ENCODE data around the gene SSBP2.
"Not testable (repeated sequence)": the region's sequence is repeated elsewhere in the genome, so short reads cannot be mapped to it uniquely, and the experiment has no call there.

SSBP2 gene

GRCh38 chr5:81488862-81489261 lies 262.0 kb downstream of the SSBP2 start:
- intact Hi-C loops (cut with DNase I): no loop called here
- DNase-seq: no peak

- no peak for DNase-seq
- intact Hi-C loops (cut with DNase I): no loop called here
Measured at GRCh38 chr5:81486711-81487110, 264.2 kb downstream of the SSBP2 start.

GRCh38 chr5:81482595-81482994 lies 268.3 kb downstream of the SSBP2 start:
- intact Hi-C loops (cut with DNase I): no loop called here

GRCh38 chr5:81473395-81473794 lies 277.5 kb downstream of the SSBP2 start:
- DNase-seq; intact Hi-C loops (cut with DNase I): not testable (repeated sequence)

More at GRCh38 chr5:81482595-81482994, 268.3 kb downstream of the SSBP2 start:
- DNase-seq: no peak

- intact Hi-C loops (cut with DNase I): no loop called here
- DNase-seq: no peak
Measured at GRCh38 chr5:81469676-81470075, 281.2 kb downstream of the SSBP2 start.

- intact Hi-C loops (cut with DNase I): no loop called here
- DNase-seq: no peak
Measured at GRCh38 chr5:81450940-81451339, 300.0 kb downstream of the SSBP2 start.

- DNase-seq: no peak
- intact Hi-C loops (cut with DNase I): no loop called here
Measured at GRCh38 chr5:81435023-81435422, 315.9 kb downstream of the SSBP2 start.

- DNase-seq: no peak
Measured at GRCh38 chr5:81429985-81430384, 320.9 kb downstream of the SSBP2 start.

GRCh38 chr5:81429363-81429762 lies 321.5 kb downstream of the SSBP2 start:
- intact Hi-C loops (cut with DNase I): loop anchor here (5.0 to 10.0 kb wide), 5 partner anchors 318 to 795 kb away; partner anchors contain the start of gene ATG10
- DNase-seq: no peak

More at GRCh38 chr5:81429985-81430384, 320.9 kb downstream of the SSBP2 start:
- intact Hi-C loops (cut with DNase I): loop anchor here (5.0 to 10.0 kb wide), 5 partner anchors 317 to 795 kb away; partner anchors contain the start of gene ATG10

- intact Hi-C loops (cut with DNase I): loop anchor here (5.0 to 10.0 kb wide), 5 partner anchors 318 to 796 kb away; partner anchors contain the start of gene ATG10
- DNase-seq: no peak
Measured at GRCh38 chr5:81428861-81429260, 322.0 kb downstream of the SSBP2 start.

GRCh38 chr5:81428446-81428845 lies 322.5 kb downstream of the SSBP2 start:
- DNase-seq: no peak
- intact Hi-C loops (cut with DNase I): loop anchor here (5.0 to 10.0 kb wide), 5 partner anchors 319 to 796 kb away; partner anchors contain the start of gene ATG10

GRCh38 chr5:81427566-81427965 lies 323.3 kb downstream of the SSBP2 start:
- intact Hi-C loops (cut with DNase I): loop anchor here (5.0 to 10.0 kb wide), 5 partner anchors 320 to 797 kb away; partner anchors contain the start of gene ATG10

GRCh38 chr5:81426359-81427030 lies 324.4 kb downstream of the SSBP2 start:
- DNase-seq: no peak
- intact Hi-C loops (cut with DNase I): loop anchor here (5.0 to 10.0 kb wide), 5 partner anchors 321 to 798 kb away; partner anchors contain the start of gene ATG10

More at GRCh38 chr5:81427566-81427965, 323.3 kb downstream of the SSBP2 start:
- no peak for DNase-seq

- intact Hi-C loops (cut with DNase I): loop anchor here (5.0 to 10.0 kb wide), 5 partner anchors 322 to 799 kb away; partner anchors contain the start of gene ATG10
- no peak for DNase-seq
Measured at GRCh38 chr5:81425569-81425968, 325.3 kb downstream of the SSBP2 start.

- intact Hi-C loops (cut with DNase I): loop anchor here (5.0 to 10.0 kb wide), 5 partner anchors 323 to 800 kb away; partner anchors contain the start of gene ATG10
- no peak for DNase-seq
Measured at GRCh38 chr5:81424728-81425127, 326.2 kb downstream of the SSBP2 start.

- intact Hi-C loops (cut with DNase I): loop anchor here (10.0 kb wide), 1 partner anchor 802 kb away; no protein-coding TSS in a partner anchor
Measured at GRCh38 chr5:81422671-81423070, 328.2 kb downstream of the SSBP2 start.

GRCh38 chr5:81420039-81420667 lies 330.7 kb downstream of the SSBP2 start:
- intact Hi-C loops (cut with DNase I): loop anchor here (10.0 kb wide), 1 partner anchor 805 kb away; no protein-coding TSS in a partner anchor
- no peak for DNase-seq

More at GRCh38 chr5:81422671-81423070, 328.2 kb downstream of the SSBP2 start:
- DNase-seq: no peak

GRCh38 chr5:81418606-81419005 lies 332.3 kb downstream of the SSBP2 start:
- intact Hi-C loops (cut with DNase I): no loop called here
- no peak for DNase-seq

GRCh38 chr5:81417052-81417451 lies 333.8 kb downstream of the SSBP2 start:
- DNase-seq: no peak
- intact Hi-C loops (cut with DNase I): no loop called here

- intact Hi-C loops (cut with DNase I): no loop called here
- DNase-seq: no peak
Measured at GRCh38 chr5:81409896-81410295, 341.0 kb downstream of the SSBP2 start.

GRCh38 chr5:81409361-81409760 lies 341.5 kb downstream of the SSBP2 start:
- intact Hi-C loops (cut with DNase I): no loop called here
- no peak for DNase-seq

Measured in posterior cingulate gyrus (tissue), 11 donors.